ENCODE data around the gene GMPPA.

- TF ChIP-seq CTCF (IDR thresholded peaks at IDR 0.05) (no peak), POLR2A (IDR thresholded peaks at IDR 0.05) (no peak)
These were observed 32.8 kb upstream of the GMPPA start for GRCh38 chr2:219465659-219466561.
